Measurements from ENCODE around the gene SHROOM1. TPM values are rescaled to one million over a fixed set of nuclear protein-coding genes. Genes with fewer than 3 reads are reported as not detected.
A peak's percentile ranks its signal among the peaks of the same experiment; 100 is the strongest.

Gene SHROOM1
- polyA plus RNA-seq, 2 donors = 3.3 to 5.6 TPM

DNA sequence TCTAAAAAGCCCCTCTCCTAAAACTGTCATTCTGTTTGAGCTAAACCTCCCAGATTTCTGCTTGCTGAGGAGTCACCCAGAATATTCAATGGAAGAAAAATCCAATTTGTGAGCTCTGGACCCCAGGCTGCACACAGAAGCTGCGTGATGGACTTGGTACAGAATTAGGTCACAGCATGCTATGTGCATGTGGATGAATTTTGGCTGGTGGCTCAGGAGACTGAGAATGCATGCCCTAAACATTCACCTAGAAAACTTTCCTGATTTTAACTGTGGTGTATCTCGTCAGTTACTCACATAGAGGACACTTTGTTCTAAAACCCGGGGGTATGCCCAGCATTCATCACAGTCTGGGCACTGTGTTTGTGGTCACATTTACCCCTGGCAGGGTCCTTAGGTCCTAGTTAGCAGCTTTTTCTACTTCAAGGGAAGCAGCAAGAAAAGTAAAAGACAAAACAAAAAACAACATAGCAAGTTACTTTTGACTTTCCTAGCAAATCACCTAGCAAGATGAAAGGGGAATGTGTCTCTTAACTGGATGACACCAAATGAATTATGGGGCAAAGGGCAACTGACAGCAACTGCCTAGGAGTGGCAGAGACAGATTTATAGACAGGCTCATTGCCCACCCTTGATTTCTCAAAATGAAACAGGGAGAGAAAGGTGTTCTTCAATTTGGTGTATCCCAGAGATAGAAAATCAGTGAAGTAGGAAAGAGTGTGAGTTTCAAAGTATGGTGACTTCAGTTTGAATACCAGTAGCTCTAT is 8.3 kb upstream of the SHROOM1 start:
- Histone ChIP-seq H3K4me1 (ENCODE audit: control insufficient read depth in 2 of 2, insufficient read depth in 2 of 2, low read length in 1 of 2) (peaks cover 0 to 6% of the 10 kb centered on the region in 2 donors), H3K27ac (ENCODE audit: low read depth in 2 of 2, low read length in 1 of 2) (peak overlapping the region in 1 of 2 donors; percentile 73)

DNA sequence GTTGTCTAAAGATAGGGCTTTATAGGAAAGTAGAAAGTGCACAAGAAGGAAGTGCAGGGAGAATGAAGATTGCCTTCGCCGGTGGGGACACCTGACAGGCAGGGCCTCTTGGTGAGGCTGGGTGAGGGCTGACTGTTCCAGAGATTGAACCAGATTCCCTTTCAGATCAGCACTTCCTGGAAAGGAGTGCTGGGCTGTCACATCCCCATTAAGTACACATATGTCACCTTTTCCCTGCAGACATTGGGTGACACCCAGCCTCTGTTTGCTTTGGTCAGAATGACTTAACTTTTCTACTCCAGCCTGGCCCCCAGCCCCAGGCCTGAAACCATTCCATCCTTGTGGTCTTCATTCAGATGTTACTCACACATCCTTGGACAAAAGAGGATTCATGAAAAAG is 7.4 kb upstream of the SHROOM1 start:
- H3K27me3 ChIP-seq (ENCODE audit: control insufficient read depth in 1 of 2, insufficient read depth in 2 of 2, low read length in 2 of 2) = no peaks in the 10 kb centered on the region
- H3K4me3 ChIP-seq (ENCODE audit: low read depth in 1 of 2, low read length in 2 of 2) = no peak overlapping the region
- no peaks in the 10 kb centered on the region for H3K9me3 ChIP-seq (ENCODE audit: control insufficient read depth in 2 of 2, insufficient read depth in 1 of 2, low read depth in 1 of 2, low read length in 1 of 2)
- 59 to 72% methylated on average over 2 of the region's 2 CpGs for WGBS, 2 donors
- H3K36me3 ChIP-seq (ENCODE audit: control insufficient read depth in 2 of 2, insufficient read depth in 2 of 2, low read length in 1 of 2) = no peaks in the 10 kb centered on the region
- H3K27ac ChIP-seq (ENCODE audit: low read depth in 2 of 2, low read length in 1 of 2) = no peak overlapping the region
- H3K4me1 ChIP-seq (ENCODE audit: control insufficient read depth in 2 of 2, insufficient read depth in 2 of 2, low read length in 1 of 2) = peaks cover 0 to 6% of the 10 kb centered on the region in 2 donors

More for the DNA sequence above, 8.3 kb upstream of the SHROOM1 start:
- Histone ChIP-seq H3K4me3 (ENCODE audit: low read depth in 1 of 2, low read length in 2 of 2) (no peak overlapping the region), H3K9me3 (ENCODE audit: control insufficient read depth in 2 of 2, insufficient read depth in 1 of 2, low read depth in 1 of 2, low read length in 1 of 2) (no peaks in the 10 kb centered on the region), H3K27me3 (ENCODE audit: control insufficient read depth in 1 of 2, insufficient read depth in 2 of 2, low read length in 2 of 2) (no peaks in the 10 kb centered on the region), H3K36me3 (ENCODE audit: control insufficient read depth in 2 of 2, insufficient read depth in 2 of 2, low read length in 1 of 2) (no peaks in the 10 kb centered on the region)
- 55 to 87% methylated on average over 3 of the region's 3 CpGs for WGBS, 2 donors

DNA sequence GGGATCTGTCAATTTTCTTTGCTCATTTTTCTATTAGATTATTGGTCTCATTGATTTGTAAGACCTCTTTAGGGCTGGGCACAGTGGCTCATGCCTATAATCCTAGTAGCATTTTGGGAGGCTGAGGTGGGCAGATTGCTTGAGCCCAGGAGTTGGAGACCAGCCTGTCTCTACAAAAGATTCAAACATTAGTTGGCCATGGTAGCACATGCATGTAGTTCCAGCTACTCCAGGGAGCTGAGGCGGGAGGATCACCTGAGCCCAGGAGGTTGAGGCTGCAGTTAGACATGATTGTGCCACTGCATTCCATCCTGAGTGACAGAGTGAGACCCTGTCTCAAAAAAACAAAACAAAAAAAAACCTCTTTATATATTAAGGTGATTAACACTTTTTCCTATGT is 6.4 kb upstream of the SHROOM1 start:
- no peaks in the 10 kb centered on the region for H3K9me3 ChIP-seq (ENCODE audit: control insufficient read depth in 2 of 2, insufficient read depth in 1 of 2, low read depth in 1 of 2, low read length in 1 of 2)
- peaks cover 0 to 6% of the 10 kb centered on the region in 2 donors for H3K4me1 ChIP-seq (ENCODE audit: control insufficient read depth in 2 of 2, insufficient read depth in 2 of 2, low read length in 1 of 2)
- no peak overlapping the region for H3K4me3 ChIP-seq (ENCODE audit: low read depth in 1 of 2, low read length in 2 of 2)
- no peaks in the 10 kb centered on the region for H3K27me3 ChIP-seq (ENCODE audit: control insufficient read depth in 1 of 2, insufficient read depth in 2 of 2, low read length in 2 of 2)
- H3K36me3 ChIP-seq (ENCODE audit: control insufficient read depth in 2 of 2, insufficient read depth in 2 of 2, low read length in 1 of 2) = no peaks in the 10 kb centered on the region
- 98 to 100% methylated on average over 1 of the region's 1 CpG for WGBS, 2 donors
- no peak overlapping the region for H3K27ac ChIP-seq (ENCODE audit: low read depth in 2 of 2, low read length in 1 of 2)

DNA sequence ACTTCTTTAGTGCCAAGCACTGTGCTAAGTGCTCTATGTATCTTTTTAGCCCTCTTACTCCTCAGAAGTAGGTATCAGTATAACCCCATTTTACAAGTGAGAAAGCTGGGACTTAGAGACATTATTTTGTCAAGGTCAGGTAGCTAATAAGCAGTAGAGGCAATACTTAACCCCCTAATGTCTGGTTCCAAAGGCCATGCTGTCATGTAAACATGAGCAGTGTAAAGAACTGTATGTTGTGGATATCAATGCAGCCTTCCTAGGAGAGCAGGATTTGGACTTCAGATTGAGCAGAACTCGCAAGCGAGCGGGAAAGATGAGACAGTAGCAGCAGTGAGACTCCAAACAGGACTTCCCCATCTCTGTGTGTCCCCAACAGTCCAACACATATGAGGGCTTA is 3.6 kb upstream of the SHROOM1 start:
- 94 to 98% methylated on average over 3 of the region's 3 CpGs for WGBS, 2 donors
- Histone ChIP-seq H3K9me3 (ENCODE audit: control insufficient read depth in 2 of 2, insufficient read depth in 1 of 2, low read depth in 1 of 2, low read length in 1 of 2) (no peaks in the 10 kb centered on the region), H3K4me1 (ENCODE audit: control insufficient read depth in 2 of 2, insufficient read depth in 2 of 2, low read length in 1 of 2) (peaks cover 0 to 5% of the 10 kb centered on the region in 2 donors), H3K4me3 (ENCODE audit: low read depth in 1 of 2, low read length in 2 of 2) (no peak overlapping the region), H3K27me3 (ENCODE audit: control insufficient read depth in 1 of 2, insufficient read depth in 2 of 2, low read length in 2 of 2) (no peaks in the 10 kb centered on the region), H3K27ac (ENCODE audit: low read depth in 2 of 2, low read length in 1 of 2) (no peak overlapping the region), H3K36me3 (ENCODE audit: control insufficient read depth in 2 of 2, insufficient read depth in 2 of 2, low read length in 1 of 2) (no peaks in the 10 kb centered on the region)

DNA sequence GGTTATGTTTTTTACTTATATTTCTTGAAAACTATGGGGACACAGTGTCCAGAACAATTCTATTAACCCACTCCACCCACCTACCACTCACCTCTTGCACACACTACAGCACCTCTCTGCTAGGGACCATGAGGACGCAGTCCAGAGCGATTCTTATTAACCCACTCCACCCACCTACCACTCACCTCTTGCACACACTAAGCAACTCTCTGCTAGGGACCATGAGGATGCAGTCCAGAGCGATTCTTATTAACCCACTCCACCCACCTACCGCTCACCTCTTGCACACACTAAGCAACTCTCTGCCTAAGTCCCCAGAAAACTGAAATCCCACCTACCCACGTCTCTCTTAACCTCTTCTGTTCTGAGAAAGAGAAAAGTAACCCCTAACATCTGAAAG is 2.2 kb upstream of the SHROOM1 start:
- peaks cover 0 to 5% of the 10 kb centered on the region in 2 donors for H3K4me1 ChIP-seq (ENCODE audit: control insufficient read depth in 2 of 2, insufficient read depth in 2 of 2, low read length in 1 of 2)
- 90 to 94% methylated on average over 5 of the region's 5 CpGs for WGBS, 2 donors
- H3K36me3 ChIP-seq (ENCODE audit: control insufficient read depth in 2 of 2, insufficient read depth in 2 of 2, low read length in 1 of 2) = no peaks in the 10 kb centered on the region

DNA sequence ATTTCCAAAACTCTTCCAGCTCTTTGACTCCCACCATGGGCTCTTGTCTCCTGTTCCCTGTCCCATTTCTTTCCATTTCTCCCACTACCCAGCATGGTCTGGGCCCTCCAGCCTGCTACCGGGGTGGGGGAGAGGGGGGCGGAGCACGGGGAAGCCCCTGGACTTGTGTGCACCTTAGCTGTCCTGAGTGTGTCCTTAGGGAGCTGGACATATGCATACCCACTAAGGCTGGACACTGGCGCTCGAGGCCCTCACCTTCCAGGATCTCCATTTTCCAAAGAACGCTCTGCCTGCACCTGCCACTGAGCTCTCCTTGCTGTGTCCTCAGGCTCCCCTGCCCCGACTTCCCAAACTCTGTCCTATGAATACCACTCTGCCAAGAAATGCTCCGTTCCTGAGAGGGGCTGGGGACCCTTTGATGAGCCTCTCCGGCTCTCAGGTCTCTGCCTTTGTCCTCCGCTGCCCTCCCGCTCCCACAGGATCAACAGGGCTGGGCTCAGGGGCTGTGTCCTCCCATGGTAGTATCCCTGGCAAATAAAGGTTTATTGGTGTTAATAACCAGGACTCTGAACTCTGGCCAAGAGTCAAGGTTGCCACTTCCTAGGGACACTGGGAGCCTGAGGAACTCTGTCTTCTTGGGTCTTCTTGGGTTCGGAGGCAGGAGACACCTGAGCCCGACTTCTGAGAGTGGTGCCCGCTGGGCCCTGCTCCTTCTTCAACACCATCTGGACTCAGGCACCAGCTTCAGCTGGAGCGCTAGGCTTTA is 831 bp upstream of the SHROOM1 start:
- Histone ChIP-seq H3K36me3 (ENCODE audit: control insufficient read depth in 2 of 2, insufficient read depth in 2 of 2, low read length in 1 of 2) (no peaks in the 10 kb centered on the region), H3K4me1 (ENCODE audit: control insufficient read depth in 2 of 2, insufficient read depth in 2 of 2, low read length in 1 of 2) (peaks cover 0 to 5% of the 10 kb centered on the region in 2 donors), H3K27me3 (ENCODE audit: control insufficient read depth in 1 of 2, insufficient read depth in 2 of 2, low read length in 2 of 2) (no peaks in the 10 kb centered on the region), H3K4me3 (ENCODE audit: low read depth in 1 of 2, low read length in 2 of 2) (peak overlapping the region in 1 of 2 donors; percentile 57), H3K27ac (ENCODE audit: low read depth in 2 of 2, low read length in 1 of 2) (peak overlapping the region in 1 of 2 donors; percentile 46), H3K9me3 (ENCODE audit: control insufficient read depth in 2 of 2, insufficient read depth in 1 of 2, low read depth in 1 of 2, low read length in 1 of 2) (peaks cover 0 to 3% of the 10 kb centered on the region in 2 donors)
- WGBS, 2 donors = 80 to 89% methylated on average over 15 of the region's 15 CpGs

More for the DNA sequence above, 2.2 kb upstream of the SHROOM1 start:
- peaks cover 0 to 3% of the 10 kb centered on the region in 2 donors for H3K9me3 ChIP-seq (ENCODE audit: control insufficient read depth in 2 of 2, insufficient read depth in 1 of 2, low read depth in 1 of 2, low read length in 1 of 2)
- no peak overlapping the region for H3K4me3 ChIP-seq (ENCODE audit: low read depth in 1 of 2, low read length in 2 of 2)
- no peak overlapping the region for H3K27ac ChIP-seq (ENCODE audit: low read depth in 2 of 2, low read length in 1 of 2)
- no peaks in the 10 kb centered on the region for H3K27me3 ChIP-seq (ENCODE audit: control insufficient read depth in 1 of 2, insufficient read depth in 2 of 2, low read length in 2 of 2)

DNA sequence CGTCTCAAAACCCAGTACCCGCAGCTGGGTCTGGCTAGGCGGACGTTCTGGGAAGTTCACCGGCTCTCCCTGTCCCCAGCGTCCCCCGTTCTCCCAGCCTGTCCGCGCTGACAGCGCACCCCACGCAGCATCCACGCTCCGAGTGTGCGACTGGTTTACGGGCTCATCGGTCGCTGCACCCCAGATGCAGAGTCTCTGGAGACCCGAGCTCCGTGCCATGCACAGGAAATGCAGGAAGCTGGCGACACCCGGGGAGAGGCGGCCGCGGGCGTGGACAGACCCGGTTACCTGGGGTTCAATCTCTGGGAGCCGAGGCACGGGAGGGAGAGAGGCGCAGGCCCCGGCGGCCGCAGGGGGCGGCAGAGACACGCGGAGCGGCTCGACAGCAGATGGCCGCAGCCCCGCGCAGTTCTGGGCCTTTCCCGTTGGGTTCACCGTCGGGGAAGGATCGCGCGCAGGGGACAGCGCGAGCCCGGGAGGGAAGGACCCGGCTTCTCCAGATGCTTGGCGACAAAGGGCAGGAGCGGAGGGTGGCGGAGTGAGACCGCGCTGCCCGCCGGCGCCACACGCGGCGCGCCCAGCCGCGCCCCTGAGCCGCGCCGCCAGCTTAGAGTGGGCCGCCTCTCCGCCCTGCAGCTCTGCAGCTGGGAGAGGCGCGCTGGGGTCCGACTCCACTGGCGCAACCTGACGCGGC is 558 bp downstream of the SHROOM1 start:
- Histone ChIP-seq H3K27ac (ENCODE audit: low read depth in 2 of 2, low read length in 1 of 2) (peak overlapping the region; percentile 46 to 74), H3K4me3 (ENCODE audit: low read depth in 1 of 2, low read length in 2 of 2) (peak overlapping the region; percentile 57 to 85), H3K9me3 (ENCODE audit: control insufficient read depth in 2 of 2, insufficient read depth in 1 of 2, low read depth in 1 of 2, low read length in 1 of 2) (peaks cover 0 to 3% of the 10 kb centered on the region in 2 donors), H3K4me1 (ENCODE audit: control insufficient read depth in 2 of 2, insufficient read depth in 2 of 2, low read length in 1 of 2) (peaks cover 0 to 11% of the 10 kb centered on the region in 2 donors), H3K36me3 (ENCODE audit: control insufficient read depth in 2 of 2, insufficient read depth in 2 of 2, low read length in 1 of 2) (peaks cover 0 to under 1% of the 10 kb centered on the region in 2 donors), H3K27me3 (ENCODE audit: control insufficient read depth in 1 of 2, insufficient read depth in 2 of 2, low read length in 2 of 2) (no peaks in the 10 kb centered on the region)
- 2 to 3% methylated on average over 70 to 75 of the region's 75 CpGs for WGBS, 2 donors

DNA sequence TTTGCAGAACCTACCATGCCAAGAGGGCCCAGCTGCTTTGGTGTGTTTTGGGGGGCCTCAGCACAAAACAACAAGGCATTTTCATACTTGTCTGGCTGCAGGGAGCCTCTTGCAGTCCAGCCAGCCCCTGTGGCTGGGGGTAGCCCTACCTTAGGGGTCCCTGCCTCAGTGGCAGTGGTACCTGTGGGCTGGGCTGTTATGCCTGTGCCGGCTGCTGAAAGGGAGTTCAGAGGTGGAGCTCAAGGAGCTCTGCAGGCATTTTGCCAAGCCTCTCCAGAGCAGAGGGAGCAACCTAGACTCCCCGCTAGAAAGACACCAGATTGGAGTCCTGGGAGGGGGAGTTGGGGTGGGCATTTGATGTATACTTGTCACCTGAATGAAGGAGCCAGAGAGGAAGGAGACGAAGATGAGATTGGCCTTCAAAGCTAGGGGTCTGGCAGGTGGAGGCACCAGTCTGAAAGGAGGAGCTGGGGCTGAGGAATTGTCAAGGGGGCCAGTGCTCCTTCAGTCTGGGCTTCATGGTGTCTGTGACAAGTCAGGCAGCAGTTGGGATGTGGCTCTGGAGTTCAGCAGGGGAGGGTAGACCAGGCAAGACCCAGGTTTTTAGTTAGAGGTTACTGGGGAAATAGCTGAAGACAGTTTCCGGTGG is 1.5 kb downstream of the SHROOM1 start:
- Histone ChIP-seq H3K4me1 (ENCODE audit: control insufficient read depth in 2 of 2, insufficient read depth in 2 of 2, low read length in 1 of 2) (peaks cover 0 to 11% of the 10 kb centered on the region in 2 donors), H3K36me3 (ENCODE audit: control insufficient read depth in 2 of 2, insufficient read depth in 2 of 2, low read length in 1 of 2) (peaks cover 4 to 5% of the 10 kb centered on the region in 2 donors), H3K27me3 (ENCODE audit: control insufficient read depth in 1 of 2, insufficient read depth in 2 of 2, low read length in 2 of 2) (no peaks in the 10 kb centered on the region), H3K4me3 (ENCODE audit: low read depth in 1 of 2, low read length in 2 of 2) (no peak overlapping the region), H3K9me3 (ENCODE audit: control insufficient read depth in 2 of 2, insufficient read depth in 1 of 2, low read depth in 1 of 2, low read length in 1 of 2) (peaks cover 0 to 3% of the 10 kb centered on the region in 2 donors), H3K27ac (ENCODE audit: low read depth in 2 of 2, low read length in 1 of 2) (no peak overlapping the region)
- WGBS, 2 donors = 65 to 73% methylated on average over 4 of the region's 4 CpGs
